ENCODE data around the gene ZNF133.
A peak's percentile ranks its signal among the peaks of the same experiment; 100 is the strongest.
"Not testable (repeated sequence)": the region's sequence is repeated elsewhere in the genome, so short reads cannot be mapped to it uniquely, and the experiment has no call there.

The ZNF133 gene

DNA sequence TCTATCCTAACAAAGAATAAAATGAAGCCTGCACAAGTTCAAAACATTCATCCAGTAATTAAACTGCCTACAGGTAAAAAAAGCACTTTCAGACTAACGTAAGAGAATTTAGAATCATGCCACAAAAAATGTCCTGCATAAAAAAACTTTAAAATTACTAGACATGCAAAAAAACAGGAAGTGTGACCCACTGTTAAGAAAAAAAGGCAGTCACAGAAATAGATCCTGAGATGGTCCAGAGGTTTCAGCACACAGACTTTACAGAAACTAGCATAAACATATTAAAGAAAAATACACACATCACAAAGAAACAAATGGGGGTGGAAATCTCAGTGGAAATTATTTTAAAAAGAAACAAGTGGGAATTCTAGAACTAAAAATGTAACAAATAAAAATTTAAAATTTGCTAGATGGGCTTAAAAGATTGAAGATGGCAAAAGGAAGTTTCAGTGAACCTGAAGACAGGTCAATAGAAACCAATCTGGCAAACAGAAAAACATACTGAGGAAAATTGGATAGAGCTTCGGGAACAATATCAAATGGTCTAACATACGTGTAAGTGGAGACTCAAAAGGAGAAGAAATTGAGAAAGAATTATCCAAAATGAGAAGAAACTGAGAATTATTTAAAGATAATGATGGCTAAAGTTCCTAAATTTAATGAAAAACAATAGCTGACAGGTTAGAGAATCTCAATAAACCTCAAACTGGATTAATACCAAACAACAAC lies 3.4 kb upstream of the ZNF133 start:
- DNase-seq (ENCODE audit: low read depth): no peak

DNA sequence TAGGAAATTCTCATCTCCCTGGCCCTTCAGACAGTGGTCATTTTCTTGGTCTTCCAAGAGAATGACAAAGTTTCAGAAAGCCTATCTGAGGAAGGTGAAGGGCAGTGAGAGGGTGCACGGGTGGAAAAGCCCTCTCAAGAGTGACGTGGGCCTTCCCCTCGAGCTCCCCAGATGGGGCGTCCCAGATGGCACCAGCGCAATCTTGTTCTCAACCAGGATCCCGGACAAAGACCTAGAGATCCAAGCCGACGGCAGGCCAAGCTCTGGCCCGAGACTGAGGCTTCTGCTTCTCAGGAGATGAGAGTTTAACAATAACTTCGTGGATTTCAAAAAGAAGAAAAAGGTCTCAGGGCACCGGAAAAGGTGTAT lies 797 bp upstream of the ZNF133 start:
- no peak for DNase-seq (ENCODE audit: low read depth)

DNA sequence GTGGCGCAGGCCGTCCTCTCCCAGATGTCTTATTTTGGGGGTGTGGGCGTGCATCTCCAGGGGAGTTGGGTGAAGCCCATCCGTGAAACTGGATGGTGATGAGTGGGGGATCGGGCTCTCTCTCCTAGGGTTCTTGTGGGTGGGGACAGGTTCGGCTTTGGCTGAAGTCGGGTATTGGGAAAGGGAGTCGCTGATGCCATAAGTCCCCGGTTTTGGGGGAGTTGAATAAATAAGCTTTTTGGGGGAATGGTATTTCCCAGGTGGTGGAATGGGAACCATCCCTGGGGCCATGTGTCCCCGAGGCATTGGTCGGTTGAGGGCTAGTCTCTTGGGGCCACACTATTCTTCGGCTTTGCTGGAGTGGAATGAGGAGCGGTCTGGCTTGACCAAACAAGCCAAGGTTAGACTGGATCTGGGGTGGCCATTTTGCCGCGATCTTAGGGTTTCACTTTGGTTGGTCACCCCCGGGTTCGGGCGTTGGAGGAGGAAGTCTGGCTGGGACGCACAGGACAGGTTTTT lies 481 bp downstream of the ZNF133 start:
- DNase-seq (ENCODE audit: low read depth): no peak

DNA sequence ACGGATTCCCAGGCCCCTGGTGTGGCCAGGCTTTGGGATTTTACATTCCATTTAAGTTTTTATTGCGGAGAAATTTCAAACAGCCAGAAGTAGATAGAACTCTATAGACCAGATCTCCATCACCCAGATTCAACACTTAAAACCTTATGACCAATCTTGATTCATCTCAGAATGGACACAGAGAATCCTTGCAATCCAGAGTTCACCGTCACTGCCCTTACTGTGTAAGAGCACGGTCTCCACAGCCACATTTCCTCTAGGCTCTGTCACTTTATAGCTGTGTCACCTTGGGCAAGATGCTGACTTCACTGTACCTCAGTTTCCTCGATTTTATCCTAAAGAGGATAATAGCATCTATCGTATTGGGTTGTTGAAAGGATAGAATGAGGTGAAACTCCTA lies 979 bp downstream of the ZNF133 start:
- no peak for DNase-seq (ENCODE audit: low read depth)

DNA sequence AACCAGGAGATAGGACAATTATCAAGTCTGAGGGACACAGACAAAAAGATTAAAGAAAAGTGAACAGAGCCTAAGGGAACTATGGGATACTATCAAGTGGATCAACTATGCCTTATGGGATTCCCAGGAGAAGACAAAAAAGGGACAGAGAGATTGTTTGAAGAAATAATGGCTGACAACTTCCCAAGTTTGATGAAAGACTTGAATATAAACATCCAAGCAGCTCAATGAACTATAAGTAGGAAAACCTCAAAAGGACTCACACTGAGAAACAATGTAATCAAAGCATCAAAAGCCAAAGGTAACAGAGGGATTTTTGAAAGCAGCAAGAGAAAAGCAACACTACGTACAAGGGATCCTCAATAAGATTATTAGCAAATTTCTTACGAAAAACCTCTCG lies 11.0 kb downstream of the ZNF133 start:
- no peak for DNase-seq (ENCODE audit: low read depth)

DNA sequence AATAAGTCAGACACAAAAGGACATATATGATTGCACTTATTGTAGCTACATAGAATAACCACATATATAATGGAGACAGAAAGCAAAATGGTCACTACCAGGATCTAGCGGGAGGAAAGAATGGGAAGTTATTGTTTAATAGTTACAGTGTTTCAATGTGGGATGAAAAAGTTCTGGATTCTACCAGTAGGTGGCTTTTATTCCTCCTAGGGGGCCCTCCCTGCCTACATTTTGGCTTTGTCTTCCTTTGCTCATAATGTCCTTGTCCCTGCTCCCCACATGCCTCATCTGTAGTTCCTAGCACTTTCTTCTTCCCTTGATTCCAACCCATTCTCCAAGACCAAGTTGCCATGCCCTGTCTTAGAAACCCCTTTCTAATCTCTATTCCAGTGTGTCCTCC lies 16.3 kb downstream of the ZNF133 start:
- no peak for DNase-seq (ENCODE audit: low read depth)

DNA sequence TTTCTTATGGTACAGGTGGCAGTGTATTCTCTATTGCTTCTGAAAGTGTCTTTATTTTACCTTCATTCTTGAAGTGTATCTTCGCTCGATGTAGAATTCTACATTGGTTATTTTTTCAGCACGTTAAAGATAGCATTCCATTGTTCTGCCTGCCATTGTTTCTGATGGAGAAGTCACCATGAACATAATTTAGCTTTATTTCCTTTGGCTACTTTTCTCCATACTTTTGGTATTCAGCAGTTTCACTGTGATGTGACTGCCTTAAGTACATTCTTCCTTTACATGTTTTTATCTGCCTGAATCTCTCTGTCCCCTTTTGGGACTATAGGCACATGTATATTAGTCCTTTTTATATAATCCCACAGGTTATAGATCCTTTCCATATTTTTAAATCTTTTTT lies 19.0 kb downstream of the ZNF133 start:
- no peak for DNase-seq (ENCODE audit: low read depth)

DNA sequence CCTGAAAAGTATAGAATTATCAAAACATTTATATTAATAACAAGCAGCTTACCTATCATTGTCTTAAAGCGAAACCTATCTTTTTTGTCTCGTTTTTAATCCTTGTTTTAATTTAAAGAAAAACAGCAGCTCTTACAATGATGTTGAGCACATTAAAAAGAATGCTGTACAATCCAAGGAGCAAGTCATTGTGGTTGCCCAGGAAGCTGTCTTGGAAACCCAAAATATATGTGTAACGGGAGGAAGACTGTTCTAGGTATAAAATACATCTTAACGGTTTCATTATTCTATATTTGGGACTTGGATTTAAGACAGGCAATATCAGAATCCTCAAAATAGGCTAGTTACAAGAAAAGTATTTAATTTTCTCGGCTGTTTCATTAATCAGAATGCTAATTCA lies 21.7 kb downstream of the ZNF133 start:
- DNase-seq (ENCODE audit: low read depth): no peak

DNA sequence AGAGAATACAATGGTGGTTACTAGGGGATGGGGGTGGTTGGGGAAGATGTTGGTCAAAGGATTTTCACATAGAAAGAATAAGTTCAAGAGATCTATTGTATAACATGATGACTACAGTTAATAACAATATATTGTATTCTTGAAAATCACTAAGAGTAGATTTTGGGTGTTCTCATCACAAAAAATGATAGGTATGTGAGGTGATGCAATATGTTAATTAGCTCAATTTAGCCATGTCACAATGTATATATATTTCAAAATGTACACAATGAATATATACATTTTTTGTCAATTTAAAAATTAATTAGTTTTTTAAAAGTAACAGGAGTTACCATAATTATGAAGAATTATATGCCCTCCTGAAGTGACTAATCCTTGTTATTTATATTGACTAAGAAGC lies 22.3 kb downstream of the ZNF133 start:
- no peak for DNase-seq (ENCODE audit: low read depth)

DNA sequence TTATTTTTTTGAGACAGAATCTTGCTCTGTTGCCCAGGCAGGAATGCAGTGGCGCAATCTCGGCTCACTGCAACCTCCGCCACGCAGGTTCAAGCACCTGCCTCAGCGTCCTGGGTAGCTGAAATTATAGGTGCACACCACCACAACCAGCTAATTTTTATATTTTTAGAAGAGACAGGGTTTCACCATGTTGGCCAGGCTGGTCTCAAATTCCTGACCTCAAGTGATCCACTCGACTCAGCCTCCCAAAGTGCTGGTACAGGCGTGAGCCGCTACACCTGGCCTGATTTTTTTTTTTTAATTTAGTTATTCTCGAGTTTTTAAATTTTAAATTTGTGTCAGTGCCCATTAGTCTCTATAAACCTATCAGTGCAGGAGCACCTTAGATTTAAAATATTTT lies 24.4 kb downstream of the ZNF133 start:
- DNase-seq (ENCODE audit: low read depth): no peak

DNA sequence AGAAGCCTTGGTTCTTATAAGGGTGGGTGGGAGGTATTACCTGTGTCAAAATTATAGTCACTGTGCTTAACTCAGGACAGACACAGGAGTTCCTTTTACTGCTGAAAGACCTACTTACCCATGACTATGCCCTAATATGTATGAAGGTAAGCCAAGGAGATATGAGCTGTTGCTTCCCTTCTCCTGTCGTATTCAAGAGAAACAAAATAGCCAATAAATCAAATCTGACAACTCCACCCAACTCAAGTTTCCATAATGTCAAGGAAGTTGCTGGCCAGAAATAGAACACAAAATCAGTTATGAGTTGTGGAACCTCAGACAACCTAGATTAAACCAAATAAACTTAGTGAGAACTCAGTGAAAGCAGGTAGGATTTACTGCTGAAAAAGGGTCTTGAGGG lies 25.1 kb downstream of the ZNF133 start:
- DNase-seq (ENCODE audit: low read depth): no peak

DNA sequence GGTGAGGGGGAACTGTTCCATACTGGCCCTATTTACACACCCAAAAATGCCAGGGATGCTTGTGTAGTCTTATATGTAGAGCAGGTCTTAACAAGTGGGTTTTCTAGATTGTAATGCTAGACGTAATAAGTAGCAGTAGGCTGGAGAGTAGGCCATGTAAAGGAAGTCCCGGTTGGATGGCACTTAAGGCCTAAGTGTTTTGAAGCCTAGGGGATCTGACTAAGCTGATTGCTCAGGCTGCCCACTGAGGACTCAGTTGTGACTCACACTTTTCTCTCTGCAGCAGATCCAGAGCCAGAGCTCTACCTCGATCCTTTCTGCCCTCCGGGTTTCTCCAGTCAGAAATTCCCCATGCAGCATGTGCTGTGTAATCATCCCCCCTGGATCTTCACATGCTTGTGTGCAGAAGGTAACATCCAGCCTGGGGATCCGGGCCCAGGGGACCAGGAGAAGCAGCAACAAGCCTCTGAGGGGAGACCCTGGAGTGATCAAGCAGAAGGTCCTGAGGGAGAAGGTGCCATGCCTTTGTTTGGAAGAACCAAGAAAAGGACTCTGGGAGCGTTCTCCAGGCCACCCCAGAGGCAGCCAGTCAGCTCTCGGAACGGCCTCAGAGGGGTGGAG lies 26.6 kb downstream of the ZNF133 start:
- peak; percentile 41 for DNase-seq (ENCODE audit: low read depth)

DNA sequence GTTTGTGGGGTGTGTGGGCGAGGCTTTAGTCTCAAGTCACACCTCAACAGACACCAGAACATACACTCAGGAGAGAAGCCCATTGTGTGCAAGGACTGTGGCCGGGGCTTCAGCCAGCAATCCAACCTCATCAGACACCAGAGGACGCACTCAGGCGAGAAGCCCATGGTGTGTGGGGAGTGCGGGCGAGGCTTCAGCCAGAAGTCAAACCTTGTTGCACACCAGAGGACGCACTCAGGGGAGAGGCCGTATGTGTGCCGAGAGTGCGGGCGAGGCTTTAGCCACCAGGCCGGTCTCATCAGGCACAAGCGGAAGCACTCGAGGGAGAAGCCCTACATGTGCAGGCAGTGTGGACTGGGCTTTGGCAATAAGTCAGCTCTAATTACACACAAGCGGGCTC lies 27.8 kb downstream of the ZNF133 start:
- no peak for DNase-seq (ENCODE audit: low read depth)

DNA sequence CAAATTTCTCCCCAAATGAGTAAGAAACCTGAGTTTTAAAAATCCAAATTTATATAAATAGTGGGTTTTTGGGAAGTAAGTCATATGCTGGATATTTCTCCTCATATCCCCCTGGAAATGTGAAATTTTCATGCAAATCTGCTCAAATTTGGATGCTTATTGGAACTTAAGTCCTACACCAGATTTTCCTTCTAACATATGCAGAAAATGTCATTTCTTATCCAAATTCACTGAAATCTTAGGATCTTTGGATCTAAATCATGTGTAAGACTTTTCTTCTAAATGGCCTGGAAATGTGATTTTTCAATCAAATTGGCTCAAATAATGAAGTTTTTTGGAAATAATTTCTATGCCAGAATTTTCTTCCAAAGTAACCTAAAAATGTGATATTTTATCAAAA lies 33.0 kb downstream of the ZNF133 start:
- no peak for DNase-seq (ENCODE audit: low read depth)

DNA sequence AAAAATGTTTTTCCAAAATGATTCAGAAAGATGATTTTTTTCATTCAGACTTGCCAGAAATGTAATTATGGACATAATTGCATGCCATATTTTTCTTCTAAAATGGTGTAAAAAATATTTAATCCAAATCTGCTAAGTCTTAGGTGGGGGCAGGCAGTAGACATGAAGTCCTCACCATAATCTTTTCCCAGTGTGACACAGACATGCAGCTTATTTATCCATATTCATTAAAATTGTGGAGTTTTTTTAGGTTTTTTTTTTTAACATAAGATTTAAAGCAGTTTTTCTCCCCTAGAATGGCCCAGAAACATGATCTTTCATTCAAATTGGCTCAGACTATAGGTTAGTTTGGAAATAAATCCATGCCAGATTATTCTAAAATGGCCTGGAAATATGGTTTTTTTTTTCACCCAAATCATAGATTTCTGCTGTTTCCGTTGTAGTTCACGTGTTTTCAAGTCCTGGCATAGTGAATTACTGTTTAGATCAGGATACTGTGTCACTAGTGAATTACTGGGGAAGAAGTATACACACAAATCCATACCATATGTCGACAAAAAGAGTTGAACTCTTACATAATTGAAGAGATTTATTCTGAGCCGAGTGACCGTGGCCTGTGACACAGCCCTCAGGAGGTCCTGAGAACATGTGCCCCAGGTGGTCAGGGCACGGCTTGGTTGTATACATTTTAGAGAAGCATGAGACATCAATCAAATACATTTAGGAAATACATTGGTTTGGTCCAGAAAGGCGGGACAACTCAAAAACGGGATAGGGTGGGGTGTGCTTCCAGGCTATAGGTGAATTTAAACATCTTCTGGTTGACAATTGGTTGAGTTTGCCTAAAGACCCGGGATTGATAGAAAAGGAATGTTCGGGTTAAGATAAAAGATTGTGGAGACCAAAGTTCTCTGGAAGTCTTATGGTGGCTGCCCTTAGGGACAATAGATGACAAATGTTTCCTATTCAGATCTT lies 33.9 kb downstream of the ZNF133 start:
- no peak for DNase-seq (ENCODE audit: low read depth)

DNA sequence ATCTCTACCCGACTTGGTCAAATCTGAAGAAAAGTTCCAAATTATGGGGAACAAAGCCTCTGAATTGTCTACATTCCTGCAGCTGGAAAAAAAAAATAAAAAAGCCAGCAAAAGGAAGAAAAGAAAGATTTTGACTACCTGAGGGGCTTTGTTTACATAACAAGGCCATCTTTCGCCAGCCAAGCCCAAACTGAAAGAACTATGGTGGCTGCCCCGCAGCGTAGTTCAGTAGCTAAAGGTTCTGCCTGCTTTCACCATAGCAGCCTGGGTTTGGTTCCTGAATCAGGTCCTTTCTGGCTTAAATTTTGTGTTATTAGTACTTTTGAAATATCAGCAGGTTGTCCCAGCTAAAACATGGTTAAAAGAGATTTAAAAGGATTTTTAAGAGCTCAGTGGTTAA lies 35.4 kb downstream of the ZNF133 start:
- no peak for DNase-seq (ENCODE audit: low read depth)

DNA sequence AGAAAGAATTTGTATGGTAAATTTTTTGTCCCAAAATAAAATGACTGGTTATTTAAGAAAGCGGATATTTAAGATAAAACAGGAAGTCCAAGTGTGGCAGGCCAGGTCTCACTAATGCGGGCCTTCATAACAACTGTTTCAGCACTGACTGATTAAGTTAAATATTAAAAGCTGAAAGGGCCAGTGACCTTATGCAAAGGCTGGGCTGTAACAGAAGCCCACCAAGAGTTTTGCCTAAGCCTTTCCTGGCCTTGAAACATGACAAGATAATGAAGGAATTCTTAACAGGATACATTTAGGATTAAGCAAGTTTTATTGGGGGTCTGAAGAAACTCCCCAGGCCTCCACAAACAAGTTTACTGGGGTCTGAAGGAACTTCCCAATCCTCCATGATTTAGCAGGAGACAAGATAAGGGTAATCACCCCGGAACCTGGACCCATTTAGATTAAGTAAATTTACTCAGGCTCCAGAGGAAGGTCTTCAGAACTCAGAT lies 36.3 kb downstream of the ZNF133 start:
- DNase-seq (ENCODE audit: low read depth): no peak

DNA sequence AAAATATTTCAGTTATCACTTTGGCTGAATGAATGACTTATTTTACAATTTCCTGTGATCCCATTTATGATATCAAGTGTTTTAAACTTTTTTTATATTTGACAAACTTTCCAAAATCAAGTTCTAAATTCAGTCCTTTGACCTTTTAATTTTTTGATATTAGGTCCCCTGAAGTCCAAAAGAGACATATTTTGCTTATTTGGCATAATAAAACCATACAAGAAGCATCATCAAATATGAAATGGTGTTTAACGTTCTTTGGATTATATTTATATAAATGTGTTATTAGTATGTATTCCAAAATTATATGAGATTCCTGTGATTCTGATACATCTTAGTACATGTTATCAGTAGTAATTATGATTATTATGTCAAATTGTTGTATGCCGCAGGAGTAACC lies 38.7 kb downstream of the ZNF133 start:
- DNase-seq (ENCODE audit: low read depth): no peak

DNA sequence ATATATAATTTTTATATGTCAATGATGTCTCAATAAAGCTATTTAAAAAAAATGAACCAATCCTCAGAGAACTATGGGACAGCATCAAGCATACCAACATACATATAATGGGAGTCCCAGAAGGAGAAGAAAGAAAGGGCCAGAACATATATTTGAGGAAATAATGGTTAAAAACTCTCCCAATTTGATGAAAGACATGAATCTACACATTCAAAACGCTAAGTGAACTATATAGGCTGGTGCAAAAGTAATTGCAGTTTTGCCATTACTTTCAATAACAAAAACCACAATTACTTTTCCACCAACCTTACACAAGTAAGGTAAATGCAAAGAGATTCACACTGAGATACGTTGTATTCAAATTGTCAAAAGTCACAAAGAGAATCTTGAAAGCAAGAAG lies 43.4 kb downstream of the ZNF133 start:
- DNase-seq (ENCODE audit: low read depth): no peak

DNA sequence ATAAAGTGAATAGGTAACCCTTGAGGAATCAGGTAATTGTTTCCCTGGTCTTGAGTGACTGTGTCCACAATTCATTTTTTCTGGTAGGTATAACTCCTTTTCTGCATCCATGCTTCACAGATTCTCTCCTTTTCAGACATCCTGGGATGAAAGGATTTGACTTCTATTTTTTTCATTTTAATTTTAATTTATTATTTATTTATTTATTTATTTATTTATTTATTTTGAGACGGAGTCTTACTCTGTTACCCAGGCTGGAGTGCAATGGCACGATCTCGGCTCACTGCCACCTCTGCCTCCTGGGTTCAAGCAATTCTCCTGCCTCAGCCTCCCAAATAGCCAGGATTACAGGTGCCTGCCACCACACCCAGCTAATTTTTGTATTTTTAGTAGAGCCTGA lies 61.4 kb downstream of the ZNF133 start:
- DNase-seq (ENCODE audit: low read depth): not testable (repeated sequence)

DNA sequence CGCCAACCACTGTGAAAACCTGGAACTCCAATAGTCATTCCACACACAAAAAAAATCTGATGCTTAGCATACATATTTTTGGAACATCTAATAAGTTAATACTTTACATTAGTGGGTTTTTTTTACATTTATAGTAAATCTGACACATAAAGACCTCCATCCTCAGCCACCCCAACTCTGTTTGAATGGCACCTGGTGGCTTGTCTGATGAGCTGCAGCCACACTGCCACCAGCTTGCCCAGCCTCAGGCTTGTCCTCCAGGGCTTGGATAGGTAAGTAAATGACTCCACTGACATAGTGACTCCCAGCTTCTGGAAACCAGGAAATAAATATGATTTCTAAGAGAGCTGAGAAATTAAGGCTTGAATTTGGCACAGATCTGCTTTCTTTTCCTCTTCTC lies 71.5 kb downstream of the ZNF133 start:
- DNase-seq (ENCODE audit: low read depth): no peak

DNA sequence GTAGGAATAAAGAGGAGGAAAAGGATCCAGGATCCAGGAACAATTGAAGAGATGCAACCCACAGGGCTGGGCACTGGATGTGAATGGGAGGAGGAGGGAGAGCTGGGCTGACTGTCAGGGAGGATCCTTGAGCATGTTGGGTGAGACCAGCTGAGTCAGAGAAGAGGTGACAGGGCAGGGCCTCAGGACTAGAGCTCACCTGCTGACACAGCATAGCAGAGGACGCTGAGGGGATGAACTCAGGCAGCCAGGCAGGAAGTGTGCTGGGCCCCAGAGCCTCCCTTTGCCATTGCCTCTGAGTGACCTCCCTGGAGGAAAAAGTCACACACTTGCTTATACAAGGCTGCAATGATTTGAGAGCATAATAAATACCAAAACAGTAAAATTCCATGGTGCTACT lies 72.3 kb downstream of the ZNF133 start:
- no peak for DNase-seq (ENCODE audit: low read depth)

DNA sequence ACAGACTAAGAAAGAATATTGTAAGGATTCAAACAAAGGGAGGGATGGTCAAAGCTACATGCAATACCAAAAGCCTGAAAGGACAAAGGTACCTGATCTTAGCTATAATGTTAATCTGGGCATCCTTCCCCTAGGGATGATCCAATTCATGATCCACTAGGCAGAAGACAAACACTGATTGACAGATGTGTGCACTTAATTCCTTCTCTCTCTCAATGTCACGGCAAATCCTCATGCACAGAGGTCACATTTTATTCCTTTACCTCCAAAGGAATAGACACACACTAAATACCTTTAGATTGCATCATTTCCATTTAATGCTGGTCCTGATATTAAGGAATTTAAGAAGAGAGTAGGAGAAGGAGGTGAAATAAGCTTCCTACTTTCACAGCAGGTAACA lies 73.4 kb downstream of the ZNF133 start:
- no peak for DNase-seq (ENCODE audit: low read depth)
